Stomach (tissue), 9 donors: ENCODE data around the gene PGM2. TPM values are rescaled to one million over a fixed set of nuclear protein-coding genes. Genes with fewer than 3 reads are reported as not detected.

ENCODE experiments used
- DNase-seq, 2 donors: peaks; one replicate each; pipeline versions ENCODE4 v3.0.0 to v3.0.0-alpha.2; 2013 to 2019
- H3K27ac ChIP-seq, 5 donors: fragments of 200-600 bp in 4 of 5; sonication (generic) in 4 of 5; one replicate each; pipeline ENCODE4 v1.5.1; 2013 to 2019; ENCODE audit warnings: mild to moderate bottlenecking in 1 of 5, moderate library complexity in 1 of 5
- H3K27me3 ChIP-seq, 3 donors: fragments of 200-600 bp; sonication (generic); one replicate each; pipeline ENCODE4 v1.5.1; 2017 to 2019; ENCODE audit warnings: mixed run types in 1 of 3
- H3K36me3 ChIP-seq, 4 donors: fragments of 200-600 bp; sonication (generic); 1 replicate in 3 of 4; 2 replicates in 1 of 4; pipeline ENCODE4 v1.5.1; 2016 to 2019
- H3K4me1 ChIP-seq, 4 donors: fragments of 200-600 bp; sonication (generic); one replicate each; pipeline ENCODE4 v1.5.1; 2016 to 2019
- H3K4me3 ChIP-seq, 4 donors: fragments of 200-600 bp; sonication (generic) in 3 of 4; one replicate each; pipeline ENCODE4 v1.5.1; 2016 to 2019; ENCODE audit warnings: mild to moderate bottlenecking in 1 of 4
- H3K9me3 ChIP-seq, 4 donors: fragments of 200-600 bp; sonication (generic); one replicate each; pipeline ENCODE4 v1.5.1; 2016 to 2019
- CTCF ChIP-seq, 7 experiments: fragments of 450-650 bp in 4 of 7; fragments of 200-600 bp in 3 of 7; sonication (generic) in 3 of 7; IDR thresholded peaks; one replicate each; pipeline ENCODE4 v1.5.1; 2016 to 2019; ENCODE audit warnings: antibody characterized with exemption in 7 of 7, control low read depth in 2 of 7, mild to moderate bottlenecking in 1 of 7
- EP300 ChIP-seq: sonication (generic); formaldehyde crosslinking; IDR thresholded peaks from one replicate; pipeline ENCODE4 v1.6.1; 2017; ENCODE audit warnings: antibody characterized with exemption
- POLR2A ChIP-seq, 4 donors: fragments of 450-650 bp; IDR thresholded peaks; one replicate each; pipeline ENCODE4 v1.6.1; 2016; ENCODE audit warnings: antibody characterized with exemption in 4 of 4, control low read depth in 2 of 4, mild to moderate bottlenecking in 1 of 4, moderate library complexity in 1 of 4
- POLR2AphosphoS5 ChIP-seq, 3 donors: sonication (generic); formaldehyde crosslinking; IDR thresholded peaks; one replicate each; pipeline ENCODE4 v1.6.1; 2016; ENCODE audit warnings: antibody characterized with exemption in 3 of 3
- WGBS, 5 donors: extraction: QIAGEN DNeasy Blood & Tissue Kit in 3 of 5; methylation state at CpG; one replicate each; pipeline versions ENCODE4 v1.1.5 to v1.1.7; 2013 to 2018; 5-methylcytosine and 5-hydroxymethylcytosine counted together
- intact Hi-C: fragments of 100-400 bp; cut with DNase I; formaldehyde crosslinking; loops from one replicate; pipeline ENCODE4 v1.15.1; 2023; ENCODE audit warnings: low total_unique reads
- polyA plus RNA-seq, 3 donors: library from polyadenylated mRNA; stranded (reverse); fragments of 200-250 nt; gene quantifications; one replicate each; pipeline ENCODE4 v1.2.3, GENCODE V29; 2013
- total RNA-seq, 5 donors: library from RNA; depleted of rRNA; stranded (reverse); fragments of >200 nt; gene quantifications; one replicate each; pipeline versions ENCODE4 v1.1.0 to v1.2.3, GENCODE V29; 2014 to 2016
- donor health status: healthy with polysubstance abuse.
- donor health status: Bipolar disorder and iron deficiency.
- donor health status: healthy.

The PGM2 gene
- total and polyA plus RNA-seq, 8 donors = 7.4 to 53.1 (median 13.9) TPM

GRCh38 chr4:37788819-37789218 is 37.7 kb upstream of the PGM2 start:
- no peaks in the 10 kb centered on the region for H3K4me1 ChIP-seq
- H3K4me3 ChIP-seq = no peak overlapping the region
- WGBS, 5 donors = 72 to 80% (median 78%) methylated on average over 4 of the region's 4 CpGs
- no peaks in the 10 kb centered on the region for H3K36me3 ChIP-seq
- no peak overlapping the region for H3K27ac ChIP-seq
- no peaks in the 10 kb centered on the region for H3K27me3 ChIP-seq
- DNase-seq = no peak
- H3K9me3 ChIP-seq = no peaks in the 10 kb centered on the region
- intact Hi-C loops = no loop called here
- TF ChIP-seq EP300 (no peak), POLR2AphosphoS5 (IDR thresholded peaks at IDR 0.05) (no peak), POLR2A (IDR thresholded peaks at IDR 0.05) (no peak), CTCF (IDR thresholded peaks at IDR 0.05) (no peak)

GRCh38 chr4:37792241-37792640 is 34.2 kb upstream of the PGM2 start:
- Histone ChIP-seq H3K4me3 (no peak overlapping the region), H3K36me3 (no peaks in the 10 kb centered on the region), H3K4me1 (no peaks in the 10 kb centered on the region), H3K9me3 (no peaks in the 10 kb centered on the region), H3K27me3 (no peaks in the 10 kb centered on the region), H3K27ac (no peak overlapping the region)
- TF ChIP-seq POLR2AphosphoS5 (IDR thresholded peaks at IDR 0.05) = no peak
- TF ChIP-seq CTCF (IDR thresholded peaks at IDR 0.05) = no peak
- no peak for TF ChIP-seq EP300
- WGBS, 5 donors = 86 to 95% (median 93%) methylated on average over 1 of the region's 1 CpG; no CpG with 5 or more reads in 1 of the 5 donors
- no peak for DNase-seq
- intact Hi-C loops = loop anchor here (5.0 kb wide), 1 partner anchor 190 kb away; no protein-coding TSS in a partner anchor

GRCh38 chr4:37793562-37793961 is 32.9 kb upstream of the PGM2 start:
- Histone ChIP-seq H3K27me3 (no peaks in the 10 kb centered on the region), H3K4me3 (no peak overlapping the region), H3K9me3 (no peaks in the 10 kb centered on the region), H3K27ac (no peak overlapping the region), H3K4me1 (peaks cover 0 to 4% (median 0%) of the 10 kb centered on the region in 4 donors), H3K36me3 (no peaks in the 10 kb centered on the region)
- peak in 1 of 2 donors; percentile 34 for DNase-seq
- TF ChIP-seq CTCF (IDR thresholded peaks at IDR 0.05) (peak in 4 of 7 experiments; percentile 15 to 41 (median 26)), POLR2AphosphoS5 (IDR thresholded peaks at IDR 0.05) (no peak)
- intact Hi-C loops = loop anchor here (5.0 kb wide), 1 partner anchor 191 kb away; no protein-coding TSS in a partner anchor

GRCh38 chr4:37794056-37794455 is 32.4 kb upstream of the PGM2 start:
- no peaks in the 10 kb centered on the region for H3K36me3 ChIP-seq
- H3K27me3 ChIP-seq = no peaks in the 10 kb centered on the region
- TF ChIP-seq POLR2AphosphoS5 (IDR thresholded peaks at IDR 0.05) (no peak), POLR2A (IDR thresholded peaks at IDR 0.05) (no peak), CTCF (IDR thresholded peaks at IDR 0.05) (no peak), EP300 (no peak)
- H3K4me1 ChIP-seq = peaks cover 0 to 4% (median 0%) of the 10 kb centered on the region in 4 donors
- intact Hi-C loops = loop anchor here (5.0 kb wide), 1 partner anchor 192 kb away; no protein-coding TSS in a partner anchor
- no peak overlapping the region for H3K4me3 ChIP-seq
- WGBS, 5 donors = 43 to 79% (median 73%) methylated on average over 2 of the region's 2 CpGs
- H3K27ac ChIP-seq = no peak overlapping the region
- H3K9me3 ChIP-seq = no peaks in the 10 kb centered on the region
- peak in 1 of 2 donors; percentile 31 for DNase-seq
